Fibroblast of lung (primary cell): ENCODE measurements around the gene OTOG.

ENCODE experiments used
- CTCF ChIP-seq, 2 donors: IDR thresholded peaks in 1 of 2; conservative IDR thresholded peaks in 1 of 2; 1 replicate in 1 of 2; 2 replicates in 1 of 2; pipeline ENCODE4 v1.5.1; 2011 to 2012; ENCODE audit warnings: low read length in 2 of 2, control low read depth in 1 of 2, inconsistent platforms in 1 of 2, low read depth in 1 of 2, mild to moderate bottlenecking in 1 of 2
- EZH2 ChIP-seq: IDR thresholded peaks from 2 replicates; pipeline ENCODE4 v1.5.1; 2012; ENCODE audit warnings: low read length, control low read depth, mild to moderate bottlenecking; ENCODE audit errors: missing control alignments

GRCh38 chr11:17547932-17548331 is 873 bp downstream of the OTOG start:
- TF ChIP-seq CTCF (conservative IDR thresholded peaks at IDR 0.05 in 1 of 2, IDR thresholded peaks at IDR 0.05 in 1 of 2; ENCODE audit: low read depth in 1 of 2, low read length in 2 of 2), result no peak
- no peak for TF ChIP-seq EZH2
